Neural cell (in vitro differentiated cells): ENCODE measurements around the gene SH3BP5L. TPM values are rescaled to one million over a fixed set of nuclear protein-coding genes. Genes with fewer than 3 reads are reported as not detected.

Experiments used
- H2AFZ ChIP-seq: fragments of 200-600, 300-800 bp; sonication (generic), shearing (Covaris generic); 2 replicates; pipeline ENCODE4 v1.6.0; 2014; ENCODE audit warnings: low read depth, mild to moderate bottlenecking, antibody characterized with exemption, low read length, moderate library complexity
- H3F3A ChIP-seq: fragments of 200-600 bp; shearing (Covaris generic); 2 replicates; pipeline ENCODE4 v1.6.1; 2016; ENCODE audit warnings: mild to moderate bottlenecking, moderate library complexity, mixed read lengths, antibody characterized with exemption, low read length; ENCODE audit not compliant: insufficient read depth, poor library complexity, severe bottlenecking
- H3K27ac ChIP-seq: fragments of 200-600, 300-800 bp; sonication (generic), shearing (Covaris generic); 2 replicates; pipeline ENCODE4 v1.5.1; 2014; ENCODE audit warnings: mild to moderate bottlenecking, low read length, moderate library complexity
- H3K27me3 ChIP-seq: fragments of 300-800, 200-600 bp; sonication (generic), shearing (Covaris generic); 2 replicates; pipeline ENCODE4 v1.6.0; 2014; ENCODE audit warnings: mild to moderate bottlenecking, low read depth, low read length, moderate library complexity; ENCODE audit not compliant: insufficient read depth
- H3K36me3 ChIP-seq: fragments of 300-800, 200-600 bp; sonication (generic), shearing (Covaris generic); 2 replicates; pipeline ENCODE4 v1.5.1; 2014; ENCODE audit warnings: mild to moderate bottlenecking, antibody characterized with exemption, low read length, moderate library complexity; ENCODE audit not compliant: insufficient read depth
- H3K4me2 ChIP-seq: fragments of 300-800, 200-600 bp; sonication (generic), shearing (Covaris generic); 2 replicates; pipeline ENCODE4 v1.6.0; 2014; ENCODE audit warnings: mild to moderate bottlenecking, low read length
- H3K4me3 ChIP-seq: fragments of 300-800, 200-600 bp; sonication (generic), shearing (Covaris generic); 2 replicates; pipeline ENCODE4 v1.5.1; 2014; ENCODE audit warnings: mild to moderate bottlenecking, low read length, moderate library complexity
- H3K79me2 ChIP-seq: fragments of 200-600 bp; shearing (Covaris generic); replicated peaks from 2 replicates; pipeline ENCODE4 v1.6.0; 2014; ENCODE audit warnings: mild to moderate bottlenecking, low read length, moderate library complexity; ENCODE audit not compliant: insufficient read depth
- H3K9ac ChIP-seq: fragments of 300-800, 200-600 bp; sonication (generic), shearing (Covaris generic); 2 replicates; pipeline ENCODE4 v1.6.1; 2016; ENCODE audit warnings: mild to moderate bottlenecking, low read length, mixed read lengths
- H3K9me2 ChIP-seq: fragments of 200-600 bp; shearing (Covaris generic); 2 replicates; pipeline ENCODE4 v1.6.1; 2016; ENCODE audit warnings: mild to moderate bottlenecking, low read length, mixed read lengths; ENCODE audit not compliant: insufficient read depth
- H3K9me3 ChIP-seq: fragments of 200-600, 300-800 bp; sonication (generic), shearing (Covaris generic); 2 replicates; pipeline ENCODE4 v1.6.1; 2016; ENCODE audit warnings: mild to moderate bottlenecking, mixed run types, low read length, moderate library complexity, mixed read lengths
- H4K20me1 ChIP-seq: fragments of 200-600 bp; shearing (Covaris generic); 2 replicates; pipeline ENCODE4 v1.6.1; 2016; ENCODE audit warnings: mild to moderate bottlenecking, mixed run types; ENCODE audit not compliant: insufficient read depth
- CTCF ChIP-seq: fragments of 450-650 bp; IDR thresholded peaks from 2 replicates; pipeline ENCODE4 v1.5.1; 2014; ENCODE audit warnings: antibody characterized with exemption, mild to moderate bottlenecking, moderate library complexity; ENCODE audit not compliant: poor library complexity, severe bottlenecking
- EP300 ChIP-seq: fragments of 450-650 bp; conservative IDR thresholded peaks from 2 replicates; pipeline ENCODE4 v1.6.1; 2014; ENCODE audit warnings: antibody characterized with exemption, mild to moderate bottlenecking, moderate library complexity; ENCODE audit not compliant: poor library complexity, severe bottlenecking
- EZH2 ChIP-seq: fragments of 200-600, 300-800 bp; shearing (Covaris generic), sonication (generic); IDR thresholded peaks from 2 replicates; pipeline ENCODE4 v1.6.1; 2014; ENCODE audit warnings: antibody characterized with exemption, low read length, borderline replicate concordance, mild to moderate bottlenecking; ENCODE audit not compliant: insufficient read depth, poor library complexity, severe bottlenecking
- MXI1 ChIP-seq: fragments of 450-650 bp; conservative IDR thresholded peaks from 2 replicates; pipeline ENCODE4 v1.6.1; 2014; ENCODE audit warnings: antibody characterized with exemption, mild to moderate bottlenecking; ENCODE audit not compliant: poor library complexity, severe bottlenecking
- POLR2AphosphoS5 ChIP-seq: IDR thresholded peaks from 2 replicates; pipeline ENCODE4 v1.6.1; 2012
- RAD21 ChIP-seq: fragments of 450-650 bp; conservative IDR thresholded peaks from 2 replicates; pipeline ENCODE4 v1.6.1; 2014; ENCODE audit warnings: antibody characterized with exemption, mild to moderate bottlenecking, moderate library complexity
- REST ChIP-seq: IDR thresholded peaks from 2 replicates; pipeline ENCODE4 v1.6.1; 2012; ENCODE audit warnings: borderline replicate concordance
- SMC3 ChIP-seq: fragments of 450-650 bp; conservative IDR thresholded peaks from 2 replicates; pipeline ENCODE4 v1.6.1; 2014; ENCODE audit warnings: antibody characterized with exemption, mild to moderate bottlenecking, moderate library complexity; ENCODE audit not compliant: poor library complexity
- TAF1 ChIP-seq: IDR thresholded peaks from 2 replicates; pipeline ENCODE4 v1.6.1; 2012; ENCODE audit warnings: low read depth
- polyA plus RNA-seq: library from polyadenylated mRNA; depleted of rRNA; stranded (reverse); fragments of >200 nt; gene quantifications from 2 replicates; pipeline ENCODE4 v1.2.3, GENCODE V29; 2014

SH3BP5L gene
- polyA plus RNA-seq, 1 donor from 2014 or later: 38.6 TPM

- Histone ChIP-seq H3K9ac (no peak overlapping the region), H3K9me2 (no peaks in the 10 kb centered on the region), H3F3A (no peaks in the 10 kb centered on the region), H2AFZ (no peak overlapping the region), H4K20me1 (no peaks in the 10 kb centered on the region), H3K4me3 (peak overlapping the region; percentile 70), H3K27me3 (peaks cover 8% of the 10 kb centered on the region), H3K79me2 (no peaks in the 10 kb centered on the region), H3K27ac (no peak overlapping the region), H3K9me3 (no peaks in the 10 kb centered on the region), H3K36me3 (no peaks in the 10 kb centered on the region), H3K4me2 (no peak overlapping the region)
- no peak for TF ChIP-seq RAD21
- no peak for TF ChIP-seq EZH2
- no peak for TF ChIP-seq REST
- TF ChIP-seq CTCF: no peak
- TF ChIP-seq EP300: no peak
- no peak for TF ChIP-seq TAF1
- no peak for TF ChIP-seq MXI1
- TF ChIP-seq SMC3: no peak
- TF ChIP-seq POLR2AphosphoS5: no peak
These were observed 31.5 kb upstream of the SH3BP5L start for GRCh38 chr1:248857201-248857600.

GRCh38 chr1:248856176-248856575, 30.5 kb upstream of the SH3BP5L start:
- H3K36me3 ChIP-seq: no peaks in the 10 kb centered on the region
- no peak overlapping the region for H3K9ac ChIP-seq
- no peaks in the 10 kb centered on the region for H4K20me1 ChIP-seq
- no peaks in the 10 kb centered on the region for H3F3A ChIP-seq
- H3K27ac ChIP-seq: no peak overlapping the region
- no peaks in the 10 kb centered on the region for H3K27me3 ChIP-seq
- H2AFZ ChIP-seq: no peak overlapping the region
- no peak for TF ChIP-seq TAF1
- no peak for TF ChIP-seq SMC3
- TF ChIP-seq EZH2: no peak
- TF ChIP-seq CTCF: no peak
- TF ChIP-seq RAD21: no peak
- no peak for TF ChIP-seq REST
- TF ChIP-seq MXI1: no peak
- no peak for TF ChIP-seq EP300
- TF ChIP-seq POLR2AphosphoS5: no peak
- no peaks in the 10 kb centered on the region for H3K9me3 ChIP-seq
- H3K4me3 ChIP-seq: no peak overlapping the region
- no peaks in the 10 kb centered on the region for H3K79me2 ChIP-seq
- H3K4me2 ChIP-seq: no peak overlapping the region
- H3K9me2 ChIP-seq: no peaks in the 10 kb centered on the region
